Cardiac fibroblast (primary cell): Measurements from ENCODE around the gene BRD7.
A peak's percentile ranks its signal among the peaks of the same experiment; 100 is the strongest.

Experiments
- DNase-seq, 2 donors: peaks; one replicate each; pipeline versions ENCODE4 v3.0.0 to v3.0.0-alpha.2; 2010; ENCODE audit warnings: low read depth in 2 of 2
- H3K4me3 ChIP-seq, 2 donors: replicated peaks in 1 of 2; 1 replicate in 1 of 2; 2 replicates in 1 of 2; pipeline ENCODE4 v1.5.1; 2011; ENCODE audit warnings: low read depth in 2 of 2, low read length in 2 of 2, mild to moderate bottlenecking in 2 of 2, moderate library complexity in 1 of 2
- CTCF ChIP-seq: IDR thresholded peaks from one replicate; pipeline ENCODE4 v1.5.1; 2011; ENCODE audit warnings: low read depth, mild to moderate bottlenecking, low read length, inconsistent platforms

Gene BRD7

GRCh38 chr16:50269769-50270509 is 98.8 kb downstream of the BRD7 start:
- H3K4me3 ChIP-seq: no peak overlapping the region
- no peak for DNase-seq
- no peak for TF ChIP-seq CTCF

- H3K4me3 ChIP-seq: no peak overlapping the region
- TF ChIP-seq CTCF: no peak
- DNase-seq: no peak
Observed at GRCh38 chr16:50269061-50269705, 99.6 kb downstream of the BRD7 start.

GRCh38 chr16:50268352-50268751 is 100.4 kb downstream of the BRD7 start:
- DNase-seq: no peak
- no peak for TF ChIP-seq CTCF
- no peak overlapping the region for H3K4me3 ChIP-seq

- H3K4me3 ChIP-seq: no peak overlapping the region
- TF ChIP-seq CTCF: no peak
- DNase-seq: no peak
Observed at GRCh38 chr16:50267651-50268050, 101.1 kb downstream of the BRD7 start.

- DNase-seq: no peak
- H3K4me3 ChIP-seq: peak overlapping the region in 1 of 2 donors; percentile 65
- no peak for TF ChIP-seq CTCF
Observed at GRCh38 chr16:50267151-50267631, 101.6 kb downstream of the BRD7 start.

- peak; percentile 81 for DNase-seq
- no peak for TF ChIP-seq CTCF
- H3K4me3 ChIP-seq: peak within 1 kb of the TSS; percentile 44 to 65
Observed at GRCh38 chr16:50266337-50267091, 102.3 kb downstream of the BRD7 start, which contains the start of gene ADCY7. ADCY7 (plus strand) TSS chr16:50266551; CDS start chr16:50288180, 21,629 bp downstream.
